Posterior cingulate gyrus (tissue), 11 donors: ENCODE data around the gene CCDC9B.
A peak's percentile ranks its signal among the peaks of the same experiment; 100 is the strongest.

Experiments used
- DNase-seq, 10 donors: peaks; one replicate each; pipeline versions ENCODE4 v3.0.0 to v3.0.0-alpha.2; 2020 to 2021; ENCODE audit warnings: mixed read lengths in 3 of 10
- intact Hi-C: fragments of 100-400 bp; cut with DNase I; formaldehyde crosslinking; loops from one replicate; pipeline ENCODE4 v1.15.1; 2023

CCDC9B gene

DNA sequence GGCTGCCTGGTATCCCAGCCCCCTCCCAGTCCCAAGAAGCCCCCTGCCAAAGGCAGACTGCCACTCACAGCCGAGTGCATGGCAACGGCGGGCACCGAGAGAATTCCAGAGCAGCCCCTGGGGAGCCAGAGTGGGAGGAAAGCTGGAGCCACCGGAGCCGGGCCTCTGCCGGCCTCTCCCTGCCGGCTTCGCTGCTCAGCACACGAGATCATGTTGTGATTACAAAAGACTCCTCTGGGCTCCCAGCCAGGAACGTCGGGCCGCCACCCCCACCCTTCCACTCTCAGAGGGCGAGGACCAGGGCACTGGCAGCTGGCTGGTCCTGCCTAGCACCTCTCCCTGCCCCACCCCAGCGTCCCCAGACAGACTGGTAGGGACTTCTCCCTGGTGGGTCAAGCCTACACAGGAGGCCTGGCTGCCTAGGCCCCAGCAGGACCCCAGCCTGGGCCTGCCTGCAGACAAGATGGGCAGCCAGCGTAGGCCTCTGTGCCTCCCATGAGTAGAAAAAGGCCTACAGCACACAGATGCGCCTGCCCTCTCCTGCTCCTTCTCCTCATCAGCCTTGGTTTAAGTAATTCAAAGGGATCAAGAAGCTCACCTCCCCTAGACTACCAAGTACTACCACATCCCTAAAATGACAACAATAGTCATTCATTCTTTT is at the start of gene CCDC9B:
Gene CCDC9B (minus strand): TSS at position 200 of the 661 bp plus-strand sequence. CDS start 120 bp downstream, at position 80.
- DNase-seq, result peak; percentile 74 to 97 (median 88)
- intact Hi-C loops, result loop anchor here (5.0 kb wide), 1 partner anchor 66 kb away; the partner anchor contains the start of gene IVD

DNA sequence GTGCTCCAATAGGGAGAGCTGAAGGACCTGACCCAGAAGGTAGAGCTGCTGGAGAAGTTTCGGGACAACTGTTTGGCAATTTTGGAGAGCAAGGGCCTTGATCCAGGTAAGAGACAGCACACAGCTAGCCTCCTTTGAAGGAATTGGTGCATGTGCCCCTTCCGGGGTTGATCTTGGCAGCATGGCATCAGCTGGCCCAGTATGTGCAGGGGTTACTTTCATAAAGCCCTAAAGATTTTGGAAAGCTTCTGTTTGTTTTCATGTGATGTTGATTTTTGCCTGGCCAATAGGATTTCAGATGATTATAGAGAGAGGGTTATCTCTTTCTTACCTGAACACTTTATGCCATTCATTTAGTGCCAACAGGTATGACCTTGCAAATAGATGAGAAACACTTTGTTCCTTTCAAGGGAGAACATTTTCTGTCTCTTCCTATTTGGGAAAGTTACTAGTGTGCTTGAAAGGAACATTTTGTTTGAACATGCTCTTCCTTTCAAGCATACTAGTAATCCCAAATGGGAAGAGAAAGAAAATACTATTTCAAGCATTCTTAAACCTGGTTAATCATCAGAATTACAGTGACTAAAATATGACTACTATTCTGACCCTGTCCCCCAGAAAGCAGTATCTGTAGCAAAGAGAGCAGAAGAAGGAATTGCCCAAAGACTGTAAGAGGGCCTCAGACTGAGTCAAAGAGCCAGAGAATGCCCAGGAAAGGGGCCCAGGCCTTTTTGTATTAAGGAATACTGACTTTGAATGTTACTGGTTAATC is 49.3 kb upstream of the CCDC9B start:
- no peak for DNase-seq
- intact Hi-C loops, result no loop called here

DNA sequence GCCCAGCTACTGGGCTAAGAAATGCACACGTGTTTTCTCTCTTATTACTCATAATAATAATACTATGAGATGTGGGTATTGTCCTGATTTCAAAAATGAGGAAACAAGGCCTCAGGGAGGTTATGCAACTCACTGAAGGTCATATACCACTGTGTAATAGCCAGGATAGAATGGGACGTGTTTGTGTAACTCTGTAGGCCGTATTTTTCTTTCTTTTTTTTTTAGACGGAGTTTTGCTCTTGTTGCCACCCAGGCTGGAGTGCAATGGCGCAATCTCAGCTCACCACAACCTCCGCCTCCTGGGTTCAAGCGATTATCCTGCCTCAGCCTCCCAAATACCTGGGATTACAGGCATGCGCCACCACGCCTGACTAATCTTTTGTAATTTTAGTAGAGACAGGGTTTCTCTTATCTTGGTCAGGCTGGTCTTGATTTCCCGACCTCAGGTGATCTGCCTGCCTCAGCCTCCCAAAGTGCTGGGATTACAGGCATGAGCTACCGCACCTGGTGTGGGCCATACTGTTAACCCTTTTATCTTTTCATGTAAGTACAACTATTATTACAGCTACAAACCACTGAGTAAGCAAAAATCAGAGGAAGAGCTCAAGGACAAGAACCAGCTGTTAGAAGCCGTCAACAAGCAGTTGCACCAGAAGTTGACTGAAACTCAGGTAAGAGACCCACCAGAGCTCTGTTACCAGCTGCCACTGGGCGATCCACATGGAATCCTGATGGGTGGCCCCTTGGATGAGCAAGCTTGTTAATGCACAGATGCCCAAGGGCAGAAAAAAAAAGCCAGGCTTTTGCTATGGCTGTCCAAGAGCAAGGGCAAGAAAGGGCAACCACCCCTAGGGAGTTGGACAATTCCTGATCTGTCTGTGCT is 48.4 kb upstream of the CCDC9B start:
- intact Hi-C loops, result no loop called here
- DNase-seq, result peak in 1 of 10 donors; percentile 57

DNA sequence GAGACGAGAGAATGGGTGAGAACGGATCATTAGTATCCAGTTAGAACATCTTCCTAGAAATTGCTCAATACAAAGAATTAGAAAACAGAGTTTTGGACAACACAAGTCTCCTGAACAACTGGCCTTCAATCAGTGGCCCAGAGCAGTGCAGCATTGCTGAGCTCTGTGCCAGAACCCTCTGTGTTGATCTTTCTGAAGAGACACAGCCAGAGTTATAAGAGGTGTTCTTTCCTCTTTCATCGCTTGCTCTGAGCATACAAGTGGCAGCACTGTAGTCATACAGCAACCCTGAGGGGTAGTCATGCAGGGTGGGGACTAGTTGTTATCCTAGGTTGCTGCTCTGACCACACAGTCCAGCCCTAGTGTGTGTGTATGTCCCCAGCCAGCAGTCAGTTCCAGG is 45.7 kb upstream of the CCDC9B start:
- intact Hi-C loops, result no loop called here
- no peak for DNase-seq

DNA sequence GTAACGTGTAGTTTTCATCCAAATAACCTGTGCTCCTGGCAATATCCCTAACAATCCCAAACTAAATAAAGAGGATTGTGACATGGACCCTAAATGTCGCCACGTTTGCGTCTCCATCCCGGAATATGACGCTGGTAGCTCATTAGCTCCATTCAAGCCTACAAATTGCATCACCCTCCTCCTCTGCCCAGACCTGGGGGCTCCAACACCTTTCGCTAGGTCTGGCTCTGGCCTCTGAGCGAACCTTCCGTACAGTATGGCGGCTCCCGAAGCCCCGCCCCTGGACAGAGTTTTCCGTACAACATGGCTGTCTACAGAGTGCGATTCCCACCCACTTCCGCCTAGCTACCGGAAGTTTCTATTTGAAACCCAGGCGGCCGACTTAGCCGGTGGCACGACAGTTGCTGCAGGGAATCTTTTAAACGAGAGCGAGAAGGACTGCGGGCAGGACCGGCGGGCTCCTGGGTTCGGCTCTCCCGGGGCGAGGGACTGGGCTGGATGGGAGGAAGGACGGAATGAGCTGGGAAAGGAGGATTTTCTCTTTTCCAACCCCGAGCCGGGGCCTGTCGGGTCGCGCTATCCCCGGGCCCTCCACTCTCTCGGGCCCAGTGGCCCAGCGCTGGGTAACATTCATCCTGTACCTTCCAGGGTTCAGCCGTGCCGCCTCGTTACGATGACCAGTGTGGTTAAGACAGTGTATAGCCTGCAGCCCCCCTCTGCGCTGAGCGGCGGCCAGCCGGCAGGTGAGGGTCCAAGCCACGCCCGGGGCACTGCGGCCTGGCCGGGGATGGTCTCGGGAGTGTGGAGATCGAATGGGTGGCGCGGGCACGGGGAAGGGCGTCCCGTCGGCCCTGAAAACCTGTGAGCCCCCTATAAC is 42.1 kb upstream of the CCDC9B start, which contains the start of gene KNSTRN:
Gene KNSTRN (plus strand): TSS at position 142 of the 877 bp plus-strand sequence. CDS start 115 bp downstream, at position 257.
- peak; percentile 80 to 98 (median 88) for DNase-seq
- intact Hi-C loops, result no loop called here

DNA sequence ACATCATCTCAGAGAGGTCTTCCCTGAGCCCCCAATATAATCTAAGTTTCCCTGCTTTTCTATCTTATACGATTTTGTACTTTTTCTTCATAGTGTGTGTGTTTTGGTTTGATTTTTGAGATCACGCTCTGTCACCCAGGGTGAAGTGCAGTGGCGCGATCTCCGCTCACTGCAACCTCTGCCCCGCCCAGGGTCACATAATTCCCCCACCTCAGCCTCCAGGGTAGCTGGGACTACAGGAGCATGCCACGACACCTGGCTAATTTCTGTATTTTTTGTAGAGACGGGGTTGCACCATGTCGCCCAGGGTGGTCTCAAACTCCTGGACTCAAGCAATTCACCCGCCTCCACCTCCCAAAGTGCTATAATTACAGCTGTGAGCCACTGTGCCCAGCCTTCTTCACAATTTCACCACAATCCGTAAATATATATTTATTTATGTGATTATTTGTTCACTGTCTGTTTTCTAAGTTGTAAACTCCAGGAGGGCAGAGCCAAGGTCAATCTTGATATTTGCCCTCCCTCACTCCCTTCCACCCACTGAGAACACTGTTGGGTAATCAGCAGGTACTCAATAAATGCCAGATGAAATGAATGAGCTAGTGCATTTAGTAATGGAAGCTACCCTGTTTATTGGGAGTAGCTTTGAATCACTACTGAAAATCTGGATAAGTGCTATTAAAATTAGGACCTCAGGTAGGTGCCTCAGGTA is 41.2 kb upstream of the CCDC9B start:
- intact Hi-C loops, result no loop called here
- DNase-seq, result peak in 1 of 10 donors; percentile 48

DNA sequence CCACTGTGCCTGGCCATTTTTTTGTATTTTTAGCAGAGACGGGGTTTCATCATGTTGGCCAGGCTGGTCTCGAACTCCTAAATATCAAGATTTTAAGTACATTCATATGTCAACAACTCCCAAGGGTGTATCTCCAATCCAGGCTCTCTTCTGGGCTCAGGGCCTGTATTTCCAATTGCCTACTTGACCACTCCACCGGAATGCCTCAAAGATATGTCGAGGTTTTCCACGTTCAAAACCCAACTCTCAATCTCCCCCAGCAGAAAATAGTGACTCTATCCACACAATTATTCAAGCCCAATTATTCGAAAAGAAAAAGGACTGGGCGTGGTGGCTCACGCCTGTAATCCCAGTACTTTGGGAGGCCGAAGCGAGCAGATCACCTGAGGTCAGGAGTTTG is 39.9 kb upstream of the CCDC9B start:
- intact Hi-C loops, result no loop called here
- DNase-seq, result peak in 1 of 10 donors; percentile 39

DNA sequence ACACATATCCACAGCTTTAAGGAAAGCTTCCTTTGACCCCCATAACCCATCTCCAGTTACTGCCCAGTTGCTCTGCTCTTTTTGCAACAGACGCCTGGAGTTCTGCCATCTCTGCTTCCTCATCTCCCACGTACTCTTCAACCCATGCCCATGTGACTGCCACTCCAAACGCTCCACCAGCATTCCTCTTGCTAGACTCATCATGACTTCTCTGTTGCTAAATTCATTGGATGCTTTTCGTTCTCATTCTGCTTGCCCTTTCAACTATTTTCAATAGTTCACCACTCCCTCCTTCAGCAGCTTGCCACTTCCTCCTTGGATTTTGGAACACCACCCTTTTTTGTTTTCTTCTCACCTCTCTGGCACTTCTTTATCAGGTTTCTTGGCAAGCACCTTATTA is 39.1 kb upstream of the CCDC9B start:
- DNase-seq, result peak in 3 of 10 donors; percentile 19 to 84 (median 34)
- intact Hi-C loops, result no loop called here

DNA sequence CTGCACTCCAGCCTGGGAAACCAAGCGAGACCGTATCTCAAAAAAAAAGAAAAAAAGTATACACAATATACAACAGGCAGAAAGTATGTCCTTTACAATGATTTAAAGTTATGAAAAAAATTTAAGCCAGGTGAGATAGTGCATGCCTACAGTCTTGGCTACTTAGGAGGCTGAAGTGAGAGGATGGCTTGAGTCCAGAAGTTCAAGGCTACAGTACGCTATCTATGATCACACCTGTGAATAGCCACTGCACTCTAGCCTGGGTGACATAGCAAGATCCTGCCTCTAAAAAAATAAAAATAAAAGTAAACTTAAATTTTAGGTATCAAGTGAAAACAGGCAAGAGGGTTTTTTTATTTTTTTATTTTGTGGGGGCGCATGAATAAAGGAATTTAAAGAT is 38.6 kb upstream of the CCDC9B start:
- intact Hi-C loops, result no loop called here
- no peak for DNase-seq

DNA sequence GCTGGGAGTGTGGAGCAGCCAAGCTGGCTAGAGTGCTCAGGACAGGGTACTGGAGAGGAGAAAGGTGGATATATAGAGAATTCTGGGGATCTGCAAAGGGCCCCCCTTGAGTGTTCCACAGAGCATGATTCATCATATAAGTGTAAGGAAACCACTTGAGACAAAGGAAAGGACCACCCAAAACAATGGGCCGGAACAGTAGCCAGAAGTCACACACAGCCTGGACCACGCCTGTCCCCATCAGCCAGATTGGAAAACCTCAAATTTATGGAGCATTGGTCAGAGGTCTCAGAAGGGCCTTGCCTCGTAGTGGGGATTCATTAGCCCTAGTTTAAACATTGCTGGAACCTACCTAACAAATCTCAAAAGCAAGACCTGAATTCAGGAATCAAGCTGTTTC is 36.9 kb upstream of the CCDC9B start:
- intact Hi-C loops, result no loop called here
- peak in 1 of 10 donors; percentile 11 for DNase-seq

DNA sequence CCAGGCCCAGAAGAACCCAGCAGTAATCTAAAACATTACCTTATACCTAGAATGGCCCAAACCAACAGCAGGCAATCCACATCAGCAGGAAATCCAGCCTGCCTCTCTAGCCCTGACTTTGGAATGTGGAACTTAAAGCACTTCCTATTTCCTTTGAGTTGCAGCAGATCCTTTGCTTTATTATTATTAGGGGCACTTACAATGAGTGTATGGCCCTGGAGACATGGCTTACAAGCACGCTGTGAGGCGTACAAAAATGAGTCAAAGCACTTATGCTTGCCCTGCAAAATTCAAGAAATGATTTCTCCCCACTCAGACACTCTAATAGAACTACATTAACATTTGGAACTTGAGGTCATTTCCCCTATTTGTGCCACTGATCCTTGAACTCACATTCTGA is 32.2 kb upstream of the CCDC9B start:
- intact Hi-C loops, result no loop called here
- no peak for DNase-seq

DNA sequence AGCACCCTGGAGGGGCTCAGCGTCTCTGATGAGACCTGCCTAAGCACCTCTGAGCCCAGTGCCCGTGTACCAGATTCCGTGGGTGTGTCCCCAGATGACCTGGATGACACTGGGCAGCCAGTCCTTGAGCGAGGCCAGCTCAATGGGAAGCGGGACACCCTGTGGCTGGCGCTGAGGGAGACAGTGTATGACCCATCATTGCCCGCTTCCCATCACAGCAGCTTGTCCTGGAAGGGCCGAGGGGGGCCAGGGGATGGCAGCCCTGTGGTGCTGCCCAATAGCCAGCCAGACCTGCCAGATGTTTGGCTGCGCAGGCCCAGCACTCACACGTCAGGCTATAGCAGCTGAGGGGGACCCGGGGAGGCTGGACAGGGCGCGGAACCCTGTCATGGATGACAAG is 29.2 kb upstream of the CCDC9B start:
- peak in 2 of 10 donors; percentile 39 to 77 for DNase-seq
- intact Hi-C loops, result loop anchor here (5.0 kb wide), 2 partner anchors 48 to 52 kb away; partner anchors contain the start of gene INAFM2

DNA sequence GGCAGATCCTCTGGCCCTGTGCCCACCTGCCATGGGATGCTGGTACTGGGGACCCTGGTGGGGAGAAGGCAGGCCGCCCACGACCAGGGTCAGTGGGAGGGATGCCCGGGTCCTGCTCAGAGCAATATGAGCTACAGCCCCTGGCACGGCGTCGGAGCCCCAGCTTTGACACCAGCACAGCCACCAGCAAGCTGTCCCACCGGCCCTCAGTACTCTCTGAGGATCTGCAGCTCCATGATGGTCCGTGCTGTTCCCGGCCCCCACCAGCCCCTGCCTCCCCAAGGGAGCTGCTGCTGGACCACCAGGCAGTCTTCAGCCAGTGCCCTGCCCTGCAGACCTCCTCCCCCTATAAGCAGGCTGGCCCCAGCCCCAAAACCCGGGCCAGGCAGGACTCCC is 28.7 kb upstream of the CCDC9B start:
- intact Hi-C loops, result loop anchor here (5.0 kb wide), 2 partner anchors 47 to 53 kb away; partner anchors contain the start of gene INAFM2
- peak in 2 of 10 donors; percentile 14 to 81 for DNase-seq

DNA sequence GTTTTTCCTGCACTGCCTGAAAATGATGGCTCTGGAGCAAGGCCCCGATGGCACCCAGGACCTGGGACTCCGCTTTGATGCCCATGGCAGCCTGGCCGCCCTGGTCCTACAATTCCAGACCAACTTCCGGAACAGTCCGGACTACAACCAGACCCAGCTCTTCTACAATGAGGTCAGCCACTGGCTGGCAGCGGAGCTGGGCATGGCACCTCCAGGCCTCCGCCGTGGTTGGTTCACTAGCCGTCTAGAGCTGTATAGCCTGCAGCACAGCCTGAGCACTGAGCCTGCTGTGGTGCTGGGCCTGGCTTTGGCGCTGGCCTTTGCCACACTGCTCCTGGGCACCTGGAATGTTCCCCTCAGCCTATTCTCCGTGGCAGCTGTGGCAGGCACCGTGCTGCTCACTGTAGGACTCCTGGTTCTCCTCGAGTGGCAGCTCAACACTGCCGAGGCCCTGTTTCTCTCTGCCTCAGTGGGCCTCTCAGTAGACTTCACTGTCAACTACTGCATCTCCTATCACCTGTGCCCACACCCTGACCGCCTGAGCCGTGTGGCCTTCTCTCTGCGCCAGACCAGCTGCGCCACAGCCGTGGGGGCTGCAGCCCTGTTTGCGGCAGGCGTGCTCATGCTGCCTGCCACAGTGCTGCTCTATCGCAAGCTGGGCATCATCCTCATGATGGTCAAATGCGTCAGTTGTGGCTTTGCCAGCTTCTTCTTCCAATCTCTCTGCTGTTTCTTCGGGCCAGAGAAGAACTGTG is 28.2 kb upstream of the CCDC9B start:
- peak in 2 of 10 donors; percentile 62 to 80 for DNase-seq

DNA sequence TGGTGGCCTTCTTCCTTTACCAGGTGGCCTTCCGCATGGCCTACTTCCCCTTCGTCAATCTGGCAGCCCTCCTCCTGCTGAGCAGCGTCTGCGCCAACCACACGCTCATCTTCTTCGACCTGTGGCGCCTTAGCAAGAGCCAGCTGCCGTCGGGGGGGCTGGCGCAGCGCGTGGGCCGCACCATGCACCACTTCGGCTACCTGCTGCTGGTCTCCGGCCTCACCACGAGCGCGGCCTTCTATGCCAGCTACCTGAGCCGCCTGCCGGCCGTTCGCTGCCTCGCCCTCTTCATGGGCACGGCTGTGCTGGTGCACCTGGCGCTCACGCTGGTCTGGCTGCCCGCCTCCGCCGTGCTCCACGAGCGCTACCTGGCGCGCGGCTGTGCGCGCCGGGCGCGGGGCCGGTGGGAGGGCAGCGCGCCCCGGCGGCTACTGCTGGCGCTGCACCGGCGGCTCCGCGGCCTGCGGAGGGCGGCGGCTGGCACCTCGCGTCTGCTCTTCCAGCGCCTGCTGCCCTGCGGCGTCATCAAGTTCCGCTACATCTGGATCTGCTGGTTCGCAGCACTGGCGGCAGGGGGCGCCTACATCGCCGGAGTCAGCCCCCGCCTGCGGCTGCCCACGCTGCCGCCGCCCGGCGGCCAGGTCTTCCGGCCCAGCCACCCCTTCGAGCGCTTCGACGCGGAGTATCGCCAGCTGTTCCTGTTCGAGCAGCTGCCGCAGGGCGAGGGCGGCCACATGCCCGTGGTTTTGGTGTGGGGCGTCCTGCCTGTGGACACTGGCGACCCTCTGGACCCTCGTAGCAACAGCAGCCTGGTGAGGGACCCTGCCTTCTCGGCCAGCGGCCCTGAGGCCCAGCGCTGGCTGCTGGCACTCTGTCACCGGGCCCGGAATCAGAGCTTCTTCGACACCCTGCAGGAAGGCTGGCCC is 27.2 kb upstream of the CCDC9B start:
- intact Hi-C loops, result loop anchor here (5.0 kb wide), 2 partner anchors 46 to 54 kb away; partner anchors contain the start of gene INAFM2
- DNase-seq, result peak; percentile 57 to 96 (median 71)

More for the DNA sequence above, 28.2 kb upstream of the CCDC9B start:
- intact Hi-C loops, result loop anchor here (5.0 kb wide), 2 partner anchors 47 to 53 kb away; partner anchors contain the start of gene INAFM2

DNA sequence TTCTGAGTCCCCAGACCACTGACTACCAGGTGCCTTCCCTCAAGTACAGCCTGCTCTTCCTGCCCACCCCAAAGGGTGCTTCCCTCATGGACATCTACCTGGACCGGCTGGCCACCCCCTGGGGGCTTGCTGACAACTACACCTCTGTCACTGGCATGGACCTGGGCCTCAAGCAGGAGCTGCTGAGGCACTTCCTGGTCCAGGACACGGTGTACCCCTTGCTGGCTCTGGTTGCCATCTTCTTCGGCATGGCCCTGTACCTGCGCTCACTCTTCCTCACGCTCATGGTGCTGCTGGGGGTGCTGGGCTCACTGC is 26.6 kb upstream of the CCDC9B start:
- peak in 1 of 10 donors; percentile 78 for DNase-seq
- intact Hi-C loops, result loop anchor here (5.0 kb wide), 2 partner anchors 45 to 55 kb away; partner anchors contain the start of gene INAFM2
